HG03095 (cell line): ENCODE data around the gene TOE1.
A peak's percentile ranks its signal among the peaks of the same experiment; 100 is the strongest.
"Not testable (repeated sequence)": the region's sequence is repeated elsewhere in the genome, so short reads cannot be mapped to it uniquely, and the experiment has no call there.

Experiments used
- ATAC-seq: cut with Tn5 transposase; IDR thresholded peaks from one replicate; pipeline ENCODE4 v1.9.1; 2021; ENCODE audit warnings: moderate library complexity; ENCODE audit not compliant: unreplicated experiment

TOE1 gene

GRCh38 chr1:45354838-45355237 is 14.9 kb downstream of the TOE1 start:
- no peak for ATAC-seq

GRCh38 chr1:45355683-45356082 is 15.7 kb downstream of the TOE1 start:
- ATAC-seq: no peak

GRCh38 chr1:45356186-45356585 is 16.2 kb downstream of the TOE1 start:
- ATAC-seq: no peak

GRCh38 chr1:45359882-45360513 is 20.0 kb downstream of the TOE1 start:
- ATAC-seq: no peak

- not testable (repeated sequence) for ATAC-seq
These were observed 21.0 kb downstream of the TOE1 start for GRCh38 chr1:45360981-45361380.

- ATAC-seq: no peak
These were observed 24.3 kb downstream of the TOE1 start for GRCh38 chr1:45364294-45364693.

GRCh38 chr1:45365051-45365450 is 25.1 kb downstream of the TOE1 start:
- peak; percentile 68 for ATAC-seq

- ATAC-seq: no peak
These were observed 30.6 kb downstream of the TOE1 start for GRCh38 chr1:45370575-45370974.

- ATAC-seq: no peak
These were observed 33.6 kb downstream of the TOE1 start for GRCh38 chr1:45373573-45373972.

GRCh38 chr1:45375104-45376090 is 35.4 kb downstream of the TOE1 start:
- ATAC-seq: no peak

GRCh38 chr1:45378184-45378583 is 38.2 kb downstream of the TOE1 start:
- no peak for ATAC-seq

- ATAC-seq: no peak
These were observed 39.6 kb downstream of the TOE1 start for GRCh38 chr1:45379524-45379923.

GRCh38 chr1:45380125-45380524 is 40.2 kb downstream of the TOE1 start:
- ATAC-seq: no peak

- ATAC-seq: no peak
These were observed 40.8 kb downstream of the TOE1 start for GRCh38 chr1:45380730-45381129.

- ATAC-seq: no peak
These were observed 41.3 kb downstream of the TOE1 start for GRCh38 chr1:45381243-45381642.

GRCh38 chr1:45383191-45383590 is 43.2 kb downstream of the TOE1 start:
- ATAC-seq: no peak

- ATAC-seq: not testable (repeated sequence)
These were observed 44.2 kb downstream of the TOE1 start for GRCh38 chr1:45384213-45384612.

- no peak for ATAC-seq
These were observed 45.3 kb downstream of the TOE1 start for GRCh38 chr1:45385302-45385701.

- no peak for ATAC-seq
These were observed 46.2 kb downstream of the TOE1 start for GRCh38 chr1:45386219-45386618.
